Measurements from ENCODE around the gene CDKN2AIPNL.

The CDKN2AIPNL gene

GRCh38 chr5:134411546-134412266 is at the start of gene CDKN2AIPNL:
Gene CDKN2AIPNL (minus strand): TSS chr5:134411881. CDS start chr5:134411854, 27 bp downstream.
- DNase-seq = peak; percentile 90

GRCh38 chr5:134460551-134460950 is 48.9 kb upstream of the CDKN2AIPNL start:
- DNase-seq = no peak

GRCh38 chr5:134459491-134459890 is 47.8 kb upstream of the CDKN2AIPNL start:
- DNase-seq = no peak

- no peak for DNase-seq
Observed at GRCh38 chr5:134459010-134459403, 47.3 kb upstream of the CDKN2AIPNL start.

GRCh38 chr5:134458234-134459009 is 46.7 kb upstream of the CDKN2AIPNL start:
- no peak for DNase-seq

GRCh38 chr5:134457801-134458200 is 46.1 kb upstream of the CDKN2AIPNL start:
- no peak for DNase-seq

- DNase-seq = no peak
Observed at GRCh38 chr5:134456825-134457224, 45.1 kb upstream of the CDKN2AIPNL start.

- no peak for DNase-seq
Observed at GRCh38 chr5:134455466-134455865, 43.8 kb upstream of the CDKN2AIPNL start.

GRCh38 chr5:134453016-134453415 is 41.3 kb upstream of the CDKN2AIPNL start:
- DNase-seq = no peak

- DNase-seq = no peak
Observed at GRCh38 chr5:134451936-134452505, 40.3 kb upstream of the CDKN2AIPNL start.

- no peak for DNase-seq
Observed at GRCh38 chr5:134451225-134451935, 39.7 kb upstream of the CDKN2AIPNL start.

GRCh38 chr5:134450374-134450773 is 38.7 kb upstream of the CDKN2AIPNL start:
- no peak for DNase-seq

GRCh38 chr5:134449167-134449566 is 37.5 kb upstream of the CDKN2AIPNL start:
- DNase-seq = no peak

- no peak for DNase-seq
Observed at GRCh38 chr5:134447815-134448520, 36.3 kb upstream of the CDKN2AIPNL start.

GRCh38 chr5:134446938-134447337 is 35.3 kb upstream of the CDKN2AIPNL start:
- no peak for DNase-seq

- DNase-seq = no peak
Observed at GRCh38 chr5:134445856-134446818, 34.5 kb upstream of the CDKN2AIPNL start.

GRCh38 chr5:134444941-134445471 is 33.3 kb upstream of the CDKN2AIPNL start:
- DNase-seq = no peak

- DNase-seq = no peak
Observed at GRCh38 chr5:134440201-134440755, 28.6 kb upstream of the CDKN2AIPNL start.

GRCh38 chr5:134439210-134439654 is 27.6 kb upstream of the CDKN2AIPNL start:
- DNase-seq = no peak

- DNase-seq = no peak
Observed at GRCh38 chr5:134438721-134439123, 27.0 kb upstream of the CDKN2AIPNL start.
